ENCODE data around the gene TMEM237. TPM values are rescaled to one million over a fixed set of nuclear protein-coding genes. Genes with fewer than 3 reads are reported as not detected.

The TMEM237 gene
- total and polyA plus RNA-seq, 7 donors = 3.0 to 21.4 (median 17.5) TPM

DNA sequence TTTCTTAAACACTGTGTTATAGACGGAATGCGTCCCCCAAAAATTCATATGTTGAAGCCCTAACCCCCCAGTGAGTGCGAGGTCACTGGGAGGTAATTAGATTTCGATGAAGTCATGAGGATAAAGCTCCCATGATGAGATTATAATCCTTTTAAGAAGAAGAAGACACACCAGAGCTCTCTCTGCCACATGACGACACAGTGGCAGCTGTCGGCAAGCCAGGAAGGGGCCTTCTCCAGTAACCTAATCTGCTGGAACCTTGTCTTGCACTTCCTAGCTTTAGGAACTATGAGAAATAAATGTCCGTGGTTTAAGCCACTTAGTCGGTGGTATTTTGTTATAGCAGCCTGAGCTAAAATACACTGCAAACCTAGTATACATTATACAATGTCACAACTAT is 12.3 kb downstream of the TMEM237 start:
- no peak for DNase-seq
- H3K4me3 ChIP-seq = no peak overlapping the region
- no peaks in the 10 kb centered on the region for H3K4me1 ChIP-seq
- WGBS, 2 donors = 96 to 97% methylated on average over 8 of the region's 8 CpGs
- H3K9me3 ChIP-seq = no peaks in the 10 kb centered on the region
- no peak overlapping the region for H3K27ac ChIP-seq
- peaks cover 3 to 97% (median 16%) of the 10 kb centered on the region in 4 donors for H3K36me3 ChIP-seq
- intact Hi-C loops (cut with DNase I) = no loop called here
- TF ChIP-seq POLR2AphosphoS5 (IDR thresholded peaks at IDR 0.05) = no peak
- no peak for TF ChIP-seq EP300 (IDR thresholded peaks at IDR 0.05)
- TF ChIP-seq, protein P1, sequence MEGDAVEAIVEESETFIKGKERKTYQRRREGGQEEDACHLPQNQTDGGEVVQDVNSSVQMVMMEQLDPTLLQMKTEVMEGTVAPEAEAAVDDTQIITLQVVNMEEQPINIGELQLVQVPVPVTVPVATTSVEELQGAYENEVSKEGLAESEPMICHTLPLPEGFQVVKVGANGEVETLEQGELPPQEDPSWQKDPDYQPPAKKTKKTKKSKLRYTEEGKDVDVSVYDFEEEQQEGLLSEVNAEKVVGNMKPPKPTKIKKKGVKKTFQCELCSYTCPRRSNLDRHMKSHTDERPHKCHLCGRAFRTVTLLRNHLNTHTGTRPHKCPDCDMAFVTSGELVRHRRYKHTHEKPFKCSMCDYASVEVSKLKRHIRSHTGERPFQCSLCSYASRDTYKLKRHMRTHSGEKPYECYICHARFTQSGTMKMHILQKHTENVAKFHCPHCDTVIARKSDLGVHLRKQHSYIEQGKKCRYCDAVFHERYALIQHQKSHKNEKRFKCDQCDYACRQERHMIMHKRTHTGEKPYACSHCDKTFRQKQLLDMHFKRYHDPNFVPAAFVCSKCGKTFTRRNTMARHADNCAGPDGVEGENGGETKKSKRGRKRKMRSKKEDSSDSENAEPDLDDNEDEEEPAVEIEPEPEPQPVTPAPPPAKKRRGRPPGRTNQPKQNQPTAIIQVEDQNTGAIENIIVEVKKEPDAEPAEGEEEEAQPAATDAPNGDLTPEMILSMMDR (IDR thresholded peaks at IDR 0.05) = no peak
- no peak for TF ChIP-seq POLR2A (IDR thresholded peaks at IDR 0.05)
- no peaks in the 10 kb centered on the region for H3K27me3 ChIP-seq

DNA sequence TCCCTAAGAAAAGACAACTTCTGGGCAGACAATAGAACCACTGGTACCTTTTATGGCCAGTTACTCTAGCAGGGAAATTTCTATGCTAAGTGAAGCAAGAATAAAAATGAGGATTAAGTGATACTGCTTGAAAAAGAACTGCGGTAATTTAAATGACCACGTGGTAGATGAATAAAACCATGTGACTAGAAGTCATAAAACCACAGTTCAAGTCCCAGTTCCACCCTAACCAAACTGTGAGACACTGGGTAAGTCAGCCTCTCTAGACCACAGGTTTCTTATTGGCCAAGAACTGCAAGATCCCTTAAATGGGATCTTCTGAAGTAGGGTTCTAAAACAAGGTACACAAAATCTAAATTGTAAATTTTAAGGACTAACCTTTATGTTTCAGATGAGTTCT is 12.7 kb downstream of the TMEM237 start:
- Histone ChIP-seq H3K36me3 (peaks cover 3 to 97% (median 18%) of the 10 kb centered on the region in 4 donors), H3K27me3 (no peaks in the 10 kb centered on the region), H3K4me3 (no peak overlapping the region), H3K27ac (no peak overlapping the region), H3K4me1 (no peaks in the 10 kb centered on the region), H3K9me3 (no peaks in the 10 kb centered on the region)
- intact Hi-C loops (cut with DNase I) = no loop called here
- WGBS, 2 donors = 61 to 62% methylated on average over 2 of the region's 2 CpGs
- DNase-seq = no peak
- TF ChIP-seq EP300 (IDR thresholded peaks at IDR 0.05) (no peak), POLR2AphosphoS5 (IDR thresholded peaks at IDR 0.05) (no peak), POLR2A (IDR thresholded peaks at IDR 0.05) (no peak)
- TF ChIP-seq, protein P1 (IDR thresholded peaks at IDR 0.05) = no peak

DNA sequence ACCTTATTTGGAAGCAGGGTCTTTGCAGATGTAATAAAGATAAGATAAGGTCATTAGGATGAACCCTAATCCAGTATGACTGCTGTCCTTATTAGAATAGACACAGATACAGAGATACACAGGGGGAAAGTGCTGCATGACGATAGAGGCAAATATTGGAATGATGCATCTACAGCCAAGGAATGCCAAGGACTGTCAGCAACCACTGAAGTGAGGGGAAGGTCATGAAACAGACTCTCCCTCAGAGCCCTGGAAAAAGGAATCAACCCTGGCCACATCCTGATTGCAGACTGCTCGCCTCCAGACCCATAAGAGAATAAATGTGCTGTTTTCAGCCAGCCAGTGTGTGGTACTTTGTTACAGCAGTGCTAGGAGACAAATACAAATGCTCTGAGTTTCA is 14.8 kb downstream of the TMEM237 start:
- no peaks in the 10 kb centered on the region for H3K9me3 ChIP-seq
- peaks cover under 1 to 95% (median 16%) of the 10 kb centered on the region in 4 donors for H3K36me3 ChIP-seq
- intact Hi-C loops (cut with DNase I) = no loop called here
- no peaks in the 10 kb centered on the region for H3K27me3 ChIP-seq
- no peak overlapping the region for H3K27ac ChIP-seq
- no peaks in the 10 kb centered on the region for H3K4me1 ChIP-seq
- WGBS, 2 donors = 92 to 93% methylated on average over 2 of the region's 2 CpGs
- TF ChIP-seq POLR2AphosphoS5 (IDR thresholded peaks at IDR 0.05) = no peak
- TF ChIP-seq, protein P1 (IDR thresholded peaks at IDR 0.05) = no peak
- no peak for TF ChIP-seq POLR2A (IDR thresholded peaks at IDR 0.05)
- no peak for TF ChIP-seq EP300 (IDR thresholded peaks at IDR 0.05)
- no peak overlapping the region for H3K4me3 ChIP-seq
- DNase-seq = no peak

DNA sequence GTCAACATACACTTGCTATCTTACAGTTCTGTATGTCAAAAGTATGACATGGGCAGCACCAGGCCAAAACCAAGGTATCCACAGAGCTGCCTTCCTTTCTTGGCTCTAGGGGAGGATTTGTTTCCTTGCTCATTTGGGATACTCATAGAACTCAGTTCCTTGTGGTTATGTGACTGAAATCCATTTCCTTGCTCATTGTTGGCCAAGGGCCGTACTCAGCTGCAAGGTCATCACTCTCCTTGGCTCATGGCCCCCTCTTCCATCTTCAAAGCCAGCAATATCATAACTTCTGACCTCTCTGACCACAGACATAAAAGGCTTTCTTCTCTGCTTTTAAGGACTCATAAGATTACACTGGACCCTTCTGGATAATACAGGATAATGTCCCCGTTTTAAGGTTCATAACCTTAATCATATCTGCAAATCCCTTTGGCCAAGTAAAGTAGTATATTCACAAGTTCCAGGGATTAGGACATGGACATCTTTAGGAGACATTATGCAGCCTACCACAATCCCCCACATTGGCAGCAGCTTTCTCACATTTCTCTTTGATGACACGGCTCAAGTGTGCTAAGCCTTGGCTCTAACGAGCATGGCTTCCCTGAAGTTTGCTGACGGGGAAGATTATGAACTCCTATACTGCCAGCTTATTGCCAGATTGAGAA is 20.9 kb downstream of the TMEM237 start:
- Histone ChIP-seq H3K36me3 (peaks cover 0 to 39% (median 2%) of the 10 kb centered on the region in 4 donors), H3K4me3 (no peak overlapping the region), H3K4me1 (peaks cover 0 to 7% (median 5%) of the 10 kb centered on the region in 4 donors), H3K27ac (no peak overlapping the region), H3K9me3 (no peaks in the 10 kb centered on the region), H3K27me3 (no peaks in the 10 kb centered on the region)
- no peak for DNase-seq
- 89 to 95% methylated on average over 5 of the region's 5 CpGs for WGBS, 2 donors
- TF ChIP-seq, protein P1 (IDR thresholded peaks at IDR 0.05) = no peak
- no peak for TF ChIP-seq POLR2A (IDR thresholded peaks at IDR 0.05)
- no peak for TF ChIP-seq POLR2AphosphoS5 (IDR thresholded peaks at IDR 0.05)
- no peak for TF ChIP-seq EP300 (IDR thresholded peaks at IDR 0.05)
- intact Hi-C loops (cut with DNase I) = no loop called here

All from sigmoid colon (tissue), 7 donors.